GM12878 (cell line): ENCODE measurements around the gene OR9Q1. TPM values are rescaled to one million over a fixed set of nuclear protein-coding genes. Genes with fewer than 3 reads are reported as not detected.

ENCODE experiments used
- ATAC-seq: fragments of 200-7000 bp; cut with Tn5 transposase; 3 replicates; pipeline ENCODE4 v1.9.1; 2020; ENCODE audit warnings: mild to moderate bottlenecking, moderate library complexity
- BruUV-seq: library from RNA; stranded (reverse); fragments of 400-500 nt; replicated peaks from 2 replicates; lab custom pipeline; 2021; lab: Mats Ljungman, UMichigan
- CTCF ChIA-PET: fragments of 300-600 bp; sonication (Branson Sonifier 250); formaldehyde crosslinking; extraction: SDS; loops from one replicate; lab custom pipeline; 2021; ENCODE audit warnings: inconsistent platforms; lab: Yijun Ruan, JAX
- POLR2A ChIA-PET: fragments of 350-600 bp; formaldehyde crosslinking; extraction: SDS; loops from one replicate; lab custom pipeline; 2021; ENCODE audit warnings: inconsistent platforms; lab: Charles Lee
- RAD21 ChIA-PET: fragments of 300-600 bp; sonication (Branson Sonifier 250); formaldehyde crosslinking; loops from one replicate; lab custom pipeline; 2023; ENCODE audit warnings: antibody characterized with exemption; ENCODE audit not compliant: unreplicated experiment; lab: Charles Lee
- SMC1A ChIA-PET: fragments of 300-600 bp; sonication (Branson Sonifier 250); formaldehyde crosslinking; loops from one replicate; lab custom pipeline; 2023; ENCODE audit not compliant: unreplicated experiment, uncharacterized antibody; lab: Charles Lee
- DNase-seq: peaks from one replicate; pipeline ENCODE4 v3.0.0-alpha.2; 2011; ENCODE audit warnings: low read depth, low spot score
- FAIRE-seq: peaks from 3 replicates; lab custom pipeline; 2011; peaks lifted over from hg19 to GRCh38; lab: Jason Lieb, UNC
- H2AFZ ChIP-seq: 2 replicates; pipeline ENCODE4 v1.6.0; 2011; ENCODE audit warnings: low read depth, low read length, control low read depth; ENCODE audit not compliant: control insufficient read depth
- H3K27ac ChIP-seq: 2 replicates; pipeline ENCODE4 v1.5.1; 2011; ENCODE audit warnings: control low read depth; ENCODE audit not compliant: control insufficient read depth, insufficient read depth
- H3K27me3 ChIP-seq, 2 experiments: replicated peaks in 1 of 2; 2 replicates each; pipeline versions ENCODE4 v1.6.0 to v1.6.1; 2011; ENCODE audit warnings: low read length in 1 of 2; ENCODE audit not compliant: control insufficient read depth in 2 of 2, insufficient read depth in 2 of 2
- H3K36me3 ChIP-seq, 2 experiments: 2 replicates each; pipeline ENCODE4 v1.5.1; 2011; ENCODE audit warnings: low read length in 1 of 2; ENCODE audit not compliant: control insufficient read depth in 2 of 2, insufficient read depth in 2 of 2
- H3K4me1 ChIP-seq: 2 replicates; pipeline ENCODE4 v1.6.1; 2011; ENCODE audit warnings: mild to moderate bottlenecking, low read length, moderate library complexity, mixed read lengths; ENCODE audit not compliant: control insufficient read depth, insufficient read depth
- H3K4me2 ChIP-seq: 2 replicates; pipeline ENCODE4 v1.6.0; 2011; ENCODE audit warnings: control low read depth; ENCODE audit not compliant: control insufficient read depth, insufficient read depth
- H3K4me3 ChIP-seq: fragments of 200-600 bp; sonication (generic); 2 replicates; pipeline ENCODE4 v1.5.1; 2016
- H3K79me2 ChIP-seq: 2 replicates; pipeline ENCODE4 v1.6.0; 2011; ENCODE audit warnings: low read length; ENCODE audit not compliant: control insufficient read depth, insufficient read depth
- H3K9ac ChIP-seq: 2 replicates; pipeline ENCODE4 v1.8.0; 2011; ENCODE audit warnings: low read length, control low read depth, mixed read lengths; ENCODE audit not compliant: control insufficient read depth, insufficient read depth
- H3K9me3 ChIP-seq: replicated peaks from 3 replicates; pipeline ENCODE4 v1.5.1; 2011; ENCODE audit warnings: mild to moderate bottlenecking, low read length; ENCODE audit not compliant: control insufficient read depth, insufficient read depth
- H4K20me1 ChIP-seq: 2 replicates; pipeline ENCODE4 v1.6.0; 2011; ENCODE audit not compliant: control insufficient read depth, insufficient read depth
- CEBPB ChIP-seq, 2 experiments: fragments of 150-350 bp in 1 of 2; IDR thresholded peaks; 2 replicates each; pipeline ENCODE4 v1.6.1; 2012 to 2014; ENCODE audit warnings: low read depth in 2 of 2, low read length in 2 of 2, borderline replicate concordance in 1 of 2, inconsistent platforms in 1 of 2
- EP300 ChIP-seq, 2 experiments: fragments of 150-350 bp in 1 of 2; IDR thresholded peaks; 2 replicates each; pipeline ENCODE4 v1.6.1; 2011 to 2012; ENCODE audit warnings: low read depth in 2 of 2, low read length in 2 of 2, borderline replicate concordance in 1 of 2, improper control_type of control experiment in 1 of 2, inconsistent platforms in 1 of 2; ENCODE audit not compliant: control insufficient read depth in 1 of 2
- HCFC1 ChIP-seq: fragments of 150-350 bp; IDR thresholded peaks from 2 replicates; pipeline ENCODE4 v1.6.1; 2014; ENCODE audit warnings: low read length
- KDM1A ChIP-seq: fragments of 200-600 bp; sonication (generic); IDR thresholded peaks from 2 replicates; pipeline ENCODE4 v1.6.1; 2016; ENCODE audit warnings: borderline replicate concordance
- RAD21 ChIP-seq: IDR thresholded peaks from 2 replicates; pipeline ENCODE4 v1.6.1; 2011; ENCODE audit warnings: mild to moderate bottlenecking, low read depth, low read length, moderate library complexity; ENCODE audit not compliant: insufficient read depth
- SREBF2 ChIP-seq: IDR thresholded peaks from 2 replicates; pipeline ENCODE4 v1.6.1; 2012; ENCODE audit warnings: mild to moderate bottlenecking, low read length
- TARDBP ChIP-seq: IDR thresholded peaks from 2 replicates; pipeline ENCODE4 v1.6.1; 2016; ENCODE audit warnings: borderline replicate concordance
- TCF7 ChIP-seq: IDR thresholded peaks from 2 replicates; pipeline ENCODE4 v1.6.1; 2014; ENCODE audit warnings: antibody characterized with exemption, borderline replicate concordance
- WRNIP1 ChIP-seq: IDR thresholded peaks from 2 replicates; pipeline ENCODE4 v1.6.1; 2011; ENCODE audit warnings: low read depth, low read length, improper control_type of control experiment, borderline replicate concordance
- WGBS: methylation state at CpG from one replicate; pipeline ENCODE4 v1.1.6; 2016; ENCODE audit warnings: low lambda C conversion rate; ENCODE audit not compliant: insufficient replicate concordance, insufficient coverage; ENCODE audit errors: missing lambda C conversion rate; 5-methylcytosine and 5-hydroxymethylcytosine counted together
- in situ Hi-C: fragments of 300-500 bp; cut with MboI; formaldehyde crosslinking; loops from 9 replicates; pipeline ENCODE4 v1.14.3; 2018; ENCODE audit warnings: mixed read lengths
- intact Hi-C: fragments of 100-400 bp; cut with micrococcal nuclease; formaldehyde crosslinking; loops from one replicate; pipeline ENCODE4 v1.14.2; 2022; ENCODE audit not compliant: unreplicated experiment
- polyA plus RNA-seq, 11 experiments: library from polyadenylated mRNA; depleted of rRNA in 4 of 11; unstranded in 6 of 11; stranded (reverse) in 5 of 11; fragments of >200 nt; fragmentation: Nextera tagmentation in 4 of 11; fragmentation: Illumina TruSeq in 1 of 11; extraction: Ambion mirVana in 4 of 11; extraction: Trizol in 1 of 11; gene quantifications; 1 replicate in 1 of 11; 2 replicates in 10 of 11; pipeline versions ENCODE4 v1.2.1 to v1.2.3, GENCODE V29; 2011 to 2016; ENCODE audit warnings: inconsistent platforms in 2 of 11, missing spikeins in 2 of 11, low read depth in 1 of 11
- total RNA-seq, 4 experiments: library from RNA; depleted of rRNA in 3 of 4; stranded (reverse); fragments of >200 nt in 3 of 4; fragmentation: Illumina TruSeq in 1 of 4; extraction: Trizol in 1 of 4; gene quantifications; 2 replicates each; pipeline versions ENCODE4 v1.2.1 to v1.2.3, GENCODE V29; 2013 to 2021
- TF ChIP-seq, protein P1 (sequence below): fragments of 450-650 bp; IDR thresholded peaks from 2 replicates; pipeline ENCODE4 v1.6.1; 2016; ENCODE audit warnings: mild to moderate bottlenecking
- TF ChIP-seq, protein P2 (sequence below): fragments of 450-650 bp; IDR thresholded peaks from 2 replicates; pipeline ENCODE4 v1.6.1; 2017; ENCODE audit warnings: antibody characterized with exemption, mild to moderate bottlenecking, moderate library complexity
- TF ChIP-seq, protein P3 (sequence below): IDR thresholded peaks from 2 replicates; pipeline ENCODE4 v1.6.1; 2011; ENCODE audit warnings: low read depth, low read length, improper control_type of control experiment, borderline replicate concordance

The OR9Q1 gene
- total and polyA plus RNA-seq, 10 of the 15 experiments (the other 5 are each of a cell fraction or from before 2014, with no cell fraction given): not detected

DNA sequence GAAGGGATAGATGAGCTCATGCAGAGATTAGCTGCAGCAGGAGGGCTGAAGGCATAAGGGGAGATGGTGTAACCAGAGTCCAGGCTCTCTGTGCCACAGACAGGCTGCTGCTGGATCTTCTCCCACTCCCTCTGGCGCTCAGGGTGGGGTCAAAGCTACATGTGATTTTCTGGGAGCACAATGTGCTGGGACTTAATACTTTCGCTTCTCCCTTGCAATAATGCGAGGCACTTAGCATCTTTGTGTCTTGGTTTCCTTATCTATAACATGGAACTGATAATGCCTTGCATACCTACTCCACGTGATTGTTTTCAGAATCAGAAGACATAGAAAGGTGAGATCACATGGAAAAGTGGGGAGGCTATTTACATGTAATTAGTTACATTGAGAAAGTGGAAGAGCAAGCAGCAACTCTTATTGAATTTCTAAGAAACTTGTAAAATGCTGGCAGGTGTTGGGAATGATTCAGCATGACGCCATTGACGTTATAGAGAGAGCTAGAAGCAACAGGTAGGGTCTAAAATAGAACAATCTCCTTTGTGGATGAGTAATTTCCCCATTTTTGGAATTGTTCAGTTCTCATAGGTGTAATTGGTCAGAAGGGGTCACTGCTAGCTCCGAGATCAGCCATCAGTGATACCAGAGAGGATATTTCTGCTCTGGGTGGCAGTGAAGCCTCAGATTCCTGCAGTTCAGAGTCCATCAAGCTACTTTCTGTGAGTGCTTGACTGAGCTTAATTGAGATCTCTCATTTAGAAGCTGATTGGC, 109.8 kb downstream of the OR9Q1 start:
- RAD21 ChIA-PET: no interaction called here
- in situ Hi-C loops (no loop called here), intact Hi-C loops (no loop called here)
- Histone ChIP-seq H3K9ac (no peak overlapping the region), H3K36me3 (no peaks in the 10 kb centered on the region), H3K79me2 (no peaks in the 10 kb centered on the region), H3K27ac (no peak overlapping the region), H3K27me3 (no peaks in the 10 kb centered on the region), H3K4me1 (no peaks in the 10 kb centered on the region), H4K20me1 (no peaks in the 10 kb centered on the region), H3K9me3 (no peaks in the 10 kb centered on the region), H3K4me3 (no peak overlapping the region), H3K4me2 (no peak overlapping the region), H2AFZ (no peak overlapping the region)
- CTCF ChIA-PET: no interaction called here
- POLR2A ChIA-PET: no interaction called here
- DNase-seq: no peak
- TF ChIP-seq RAD21 (0 out of 2 replicates have a peak, but pooled peaks have one; percentile 8), KDM1A (no peak)
- TF ChIP-seq, protein P1, sequence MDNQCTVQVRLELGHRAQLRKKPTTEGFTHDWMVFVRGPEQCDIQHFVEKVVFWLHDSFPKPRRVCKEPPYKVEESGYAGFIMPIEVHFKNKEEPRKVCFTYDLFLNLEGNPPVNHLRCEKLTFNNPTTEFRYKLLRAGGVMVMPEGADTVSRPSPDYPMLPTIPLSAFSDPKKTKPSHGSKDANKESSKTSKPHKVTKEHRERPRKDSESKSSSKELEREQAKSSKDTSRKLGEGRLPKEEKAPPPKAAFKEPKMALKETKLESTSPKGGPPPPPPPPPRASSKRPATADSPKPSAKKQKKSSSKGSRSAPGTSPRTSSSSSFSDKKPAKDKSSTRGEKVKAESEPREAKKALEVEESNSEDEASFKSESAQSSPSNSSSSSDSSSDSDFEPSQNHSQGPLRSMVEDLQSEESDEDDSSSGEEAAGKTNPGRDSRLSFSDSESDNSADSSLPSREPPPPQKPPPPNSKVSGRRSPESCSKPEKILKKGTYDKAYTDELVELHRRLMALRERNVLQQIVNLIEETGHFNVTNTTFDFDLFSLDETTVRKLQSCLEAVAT: no peak
- BruUV-seq: no TSS peak
- 3% methylated on average over 7 of the region's 7 CpGs for WGBS
- ATAC-seq: no peak
- FAIRE-seq: no peak
- SMC1A ChIA-PET: interaction anchor here (0.5 kb wide), 1 partner anchor 289 kb away, joined by 5 read pairs; no protein-coding TSS in a partner anchor

DNA sequence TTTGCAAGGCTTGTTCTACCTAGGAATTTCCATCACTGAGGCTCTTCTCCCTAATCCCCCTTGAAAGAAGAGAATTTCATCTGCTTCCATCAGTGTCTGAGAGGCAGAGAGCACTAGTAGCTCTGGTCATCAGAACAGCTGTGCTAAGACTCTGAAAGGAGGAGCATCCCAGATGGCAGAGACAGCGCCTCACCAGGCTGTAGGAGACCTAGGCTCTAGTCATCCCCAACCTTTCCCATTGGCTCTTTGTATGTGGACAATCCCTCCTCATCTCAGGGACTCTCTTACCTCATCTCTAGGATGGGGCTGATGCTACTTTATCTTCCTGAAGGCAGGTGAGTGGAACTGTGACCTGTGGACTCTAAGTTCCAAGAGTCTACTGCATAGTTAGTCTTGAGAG, 110.5 kb downstream of the OR9Q1 start:
- ChIA-PET SMC1A (no interaction called here), RAD21 (no interaction called here), POLR2A (no interaction called here), CTCF (no interaction called here)
- Histone ChIP-seq H3K4me3 (no peak overlapping the region), H3K4me2 (no peak overlapping the region), H3K9ac (no peak overlapping the region), H3K4me1 (no peaks in the 10 kb centered on the region), H3K9me3 (no peaks in the 10 kb centered on the region), H3K79me2 (no peaks in the 10 kb centered on the region), H4K20me1 (no peaks in the 10 kb centered on the region), H2AFZ (no peak overlapping the region), H3K27me3 (no peaks in the 10 kb centered on the region), H3K36me3 (no peaks in the 10 kb centered on the region), H3K27ac (no peak overlapping the region)
- intact Hi-C loops: no loop called here
- in situ Hi-C loops: no loop called here
- no peak for ATAC-seq
- FAIRE-seq: no peak
- no TSS peak for BruUV-seq
- WGBS: 19% methylated on average over 1 of the region's 1 CpG
- DNase-seq: no peak
- TF ChIP-seq TARDBP: no peak
- TF ChIP-seq CEBPB (IDR thresholded peaks at IDR 0.05; ENCODE audit: borderline replicate concordance in 1 of 2, low read depth in 2 of 2, low read length in 2 of 2): no peak
- TF ChIP-seq WRNIP1: no peak
- no peak for TF ChIP-seq TCF7
- TF ChIP-seq, protein P2, sequence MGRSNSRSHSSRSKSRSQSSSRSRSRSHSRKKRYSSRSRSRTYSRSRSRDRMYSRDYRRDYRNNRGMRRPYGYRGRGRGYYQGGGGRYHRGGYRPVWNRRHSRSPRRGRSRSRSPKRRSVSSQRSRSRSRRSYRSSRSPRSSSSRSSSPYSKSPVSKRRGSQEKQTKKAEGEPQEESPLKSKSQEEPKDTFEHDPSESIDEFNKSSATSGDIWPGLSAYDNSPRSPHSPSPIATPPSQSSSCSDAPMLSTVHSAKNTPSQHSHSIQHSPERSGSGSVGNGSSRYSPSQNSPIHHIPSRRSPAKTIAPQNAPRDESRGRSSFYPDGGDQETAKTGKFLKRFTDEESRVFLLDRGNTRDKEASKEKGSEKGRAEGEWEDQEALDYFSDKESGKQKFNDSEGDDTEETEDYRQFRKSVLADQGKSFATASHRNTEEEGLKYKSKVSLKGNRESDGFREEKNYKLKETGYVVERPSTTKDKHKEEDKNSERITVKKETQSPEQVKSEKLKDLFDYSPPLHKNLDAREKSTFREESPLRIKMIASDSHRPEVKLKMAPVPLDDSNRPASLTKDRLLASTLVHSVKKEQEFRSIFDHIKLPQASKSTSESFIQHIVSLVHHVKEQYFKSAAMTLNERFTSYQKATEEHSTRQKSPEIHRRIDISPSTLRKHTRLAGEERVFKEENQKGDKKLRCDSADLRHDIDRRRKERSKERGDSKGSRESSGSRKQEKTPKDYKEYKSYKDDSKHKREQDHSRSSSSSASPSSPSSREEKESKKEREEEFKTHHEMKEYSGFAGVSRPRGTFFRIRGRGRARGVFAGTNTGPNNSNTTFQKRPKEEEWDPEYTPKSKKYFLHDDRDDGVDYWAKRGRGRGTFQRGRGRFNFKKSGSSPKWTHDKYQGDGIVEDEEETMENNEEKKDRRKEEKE: no peak
- no peak for TF ChIP-seq HCFC1
- TF ChIP-seq EP300 (IDR thresholded peaks at IDR 0.05; ENCODE audit: borderline replicate concordance in 1 of 2, control insufficient read depth in 1 of 2, low read depth in 2 of 2, low read length in 2 of 2): no peak
- TF ChIP-seq SREBF2: no peak
- TF ChIP-seq, protein P3, sequence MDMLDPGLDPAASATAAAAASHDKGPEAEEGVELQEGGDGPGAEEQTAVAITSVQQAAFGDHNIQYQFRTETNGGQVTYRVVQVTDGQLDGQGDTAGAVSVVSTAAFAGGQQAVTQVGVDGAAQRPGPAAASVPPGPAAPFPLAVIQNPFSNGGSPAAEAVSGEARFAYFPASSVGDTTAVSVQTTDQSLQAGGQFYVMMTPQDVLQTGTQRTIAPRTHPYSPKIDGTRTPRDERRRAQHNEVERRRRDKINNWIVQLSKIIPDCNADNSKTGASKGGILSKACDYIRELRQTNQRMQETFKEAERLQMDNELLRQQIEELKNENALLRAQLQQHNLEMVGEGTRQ: no peak
